Measurements from ENCODE around the gene DTD2. TPM values are rescaled to one million over a fixed set of nuclear protein-coding genes. Genes with fewer than 3 reads are reported as not detected.

Gene DTD2
- total and polyA plus RNA-seq, 2 donors from 2014 or later = 7.7 to 16.2 TPM

- Histone ChIP-seq H3K9me3 (ENCODE audit: control insufficient read depth in 2 of 3, insufficient read depth in 1 of 3, low read length in 3 of 3) (no peaks in the 10 kb centered on the region), H3K9ac (ENCODE audit: low read length in 3 of 3) (no peak overlapping the region), H3K4me3 (ENCODE audit: low read length in 3 of 3) (no peak overlapping the region), H3K27ac (ENCODE audit: low read depth in 2 of 2, low read length in 2 of 2) (no peak overlapping the region), H3K4me1 (ENCODE audit: control insufficient read depth in 2 of 3, insufficient read depth in 2 of 3, low read depth in 1 of 3, low read length in 3 of 3) (no peaks in the 10 kb centered on the region), H3K27me3 (ENCODE audit: control insufficient read depth, insufficient read depth, low read length) (no peaks in the 10 kb centered on the region), H3K36me3 (ENCODE audit: control insufficient read depth in 2 of 3, insufficient read depth in 3 of 3, low read length in 3 of 3) (peaks cover 0 to 1% (median 0%) of the 10 kb centered on the region in 3 donors)
- FAIRE-seq = no peak
- DNase-seq = no peak
- TF ChIP-seq CTCF (IDR thresholded peaks at IDR 0.05; ENCODE audit: borderline replicate concordance, extremely low read depth, insufficient read depth) = no peak
- intact Hi-C loops (cut with DNase I) = no loop called here
These were observed 52.2 kb downstream of the DTD2 start for GRCh38 chr14:31405106-31405505.

- Histone ChIP-seq H3K4me3 (ENCODE audit: low read length in 3 of 3) (no peak overlapping the region), H3K36me3 (ENCODE audit: control insufficient read depth in 2 of 3, insufficient read depth in 3 of 3, low read length in 3 of 3) (peaks cover 0 to 2% (median 0%) of the 10 kb centered on the region in 3 donors), H3K27me3 (ENCODE audit: control insufficient read depth, insufficient read depth, low read length) (no peaks in the 10 kb centered on the region), H3K27ac (ENCODE audit: low read depth in 2 of 2, low read length in 2 of 2) (no peak overlapping the region), H3K9ac (ENCODE audit: low read length in 3 of 3) (no peak overlapping the region), H3K9me3 (ENCODE audit: control insufficient read depth in 2 of 3, insufficient read depth in 1 of 3, low read length in 3 of 3) (no peaks in the 10 kb centered on the region), H3K4me1 (ENCODE audit: control insufficient read depth in 2 of 3, insufficient read depth in 2 of 3, low read depth in 1 of 3, low read length in 3 of 3) (no peaks in the 10 kb centered on the region)
- intact Hi-C loops (cut with DNase I) = no loop called here
- no peak for TF ChIP-seq CTCF (IDR thresholded peaks at IDR 0.05; ENCODE audit: borderline replicate concordance, extremely low read depth, insufficient read depth)
- no peak for FAIRE-seq
- no peak for DNase-seq
These were observed 53.6 kb downstream of the DTD2 start for GRCh38 chr14:31403707-31404106.

- H3K27me3 ChIP-seq (ENCODE audit: control insufficient read depth, insufficient read depth, low read length) = no peaks in the 10 kb centered on the region
- DNase-seq = no peak
- no peaks in the 10 kb centered on the region for H3K9me3 ChIP-seq (ENCODE audit: control insufficient read depth in 2 of 3, insufficient read depth in 1 of 3, low read length in 3 of 3)
- no peak overlapping the region for H3K27ac ChIP-seq (ENCODE audit: low read depth in 2 of 2, low read length in 2 of 2)
- peaks cover 0 to 7% (median 2%) of the 10 kb centered on the region in 3 donors for H3K36me3 ChIP-seq (ENCODE audit: control insufficient read depth in 2 of 3, insufficient read depth in 3 of 3, low read length in 3 of 3)
- FAIRE-seq = no peak
- intact Hi-C loops (cut with DNase I) = no loop called here
- H3K9ac ChIP-seq (ENCODE audit: low read length in 3 of 3) = no peak overlapping the region
- no peak for TF ChIP-seq CTCF (IDR thresholded peaks at IDR 0.05; ENCODE audit: borderline replicate concordance, extremely low read depth, insufficient read depth)
- H3K4me1 ChIP-seq (ENCODE audit: control insufficient read depth in 2 of 3, insufficient read depth in 2 of 3, low read depth in 1 of 3, low read length in 3 of 3) = no peaks in the 10 kb centered on the region
- no peak overlapping the region for H3K4me3 ChIP-seq (ENCODE audit: low read length in 3 of 3)
These were observed 54.4 kb downstream of the DTD2 start for GRCh38 chr14:31402764-31403439.
